Endothelial cell of umbilical vein (primary cell): Measurements from ENCODE around the gene TRMT1. TPM values are rescaled to one million over a fixed set of nuclear protein-coding genes. Genes with fewer than 3 reads are reported as not detected.
A peak's percentile ranks its signal among the peaks of the same experiment; 100 is the strongest.

Experiments
- BruUV-seq: library from RNA; stranded (reverse); fragments of 400-500 nt; replicated peaks from 2 replicates; lab custom pipeline; 2021; lab: Mats Ljungman, UMichigan
- CTCF ChIA-PET: fragments of 300-600, 350-600 bp; sonication (Branson Sonifier 250); formaldehyde crosslinking; loops from one replicate; lab custom pipeline; 2021; ENCODE audit warnings: antibody characterized with exemption, inconsistent platforms; lab: Charles Lee
- POLR2A ChIA-PET: fragments of 300-600, 350-600 bp; sonication (Branson Sonifier 250); formaldehyde crosslinking; loops from one replicate; lab custom pipeline; 2021; ENCODE audit warnings: antibody characterized with exemption, inconsistent platforms; lab: Charles Lee
- DNase-seq: peaks from one replicate; pipeline ENCODE4 v3.0.0-alpha.2; 2011; ENCODE audit warnings: low read depth, low spot score
- FAIRE-seq: peaks from 2 replicates; lab custom pipeline; 2011; peaks lifted over from hg19 to GRCh38; lab: Jason Lieb, UNC
- H2AFZ ChIP-seq: 2 replicates; pipeline ENCODE4 v1.6.0; 2012; ENCODE audit warnings: low read depth, low read length, control low read depth, inconsistent platforms
- H3K27ac ChIP-seq: 2 replicates; pipeline ENCODE4 v1.5.1; 2011; ENCODE audit warnings: low read depth, mild to moderate bottlenecking, control low read depth, low read length, moderate library complexity; ENCODE audit not compliant: insufficient read depth
- H3K27me3 ChIP-seq, 2 experiments: 2 replicates each; pipeline versions ENCODE4 v1.6.0 to v1.6.1; 2011; ENCODE audit warnings: low read length in 2 of 2, mixed read lengths in 1 of 2; ENCODE audit not compliant: control insufficient read depth in 2 of 2, insufficient read depth in 2 of 2
- H3K36me3 ChIP-seq, 2 experiments: 2 replicates in 1 of 2; 3 replicates in 1 of 2; pipeline ENCODE4 v1.5.1; 2011; ENCODE audit warnings: low read length in 2 of 2, mild to moderate bottlenecking in 1 of 2, moderate library complexity in 1 of 2; ENCODE audit not compliant: control insufficient read depth in 2 of 2, insufficient read depth in 2 of 2; ENCODE audit errors: extremely low read depth in 1 of 2
- H3K4me1 ChIP-seq: 3 replicates; pipeline ENCODE4 v1.5.1; 2011; ENCODE audit warnings: mild to moderate bottlenecking, low read length; ENCODE audit not compliant: control insufficient read depth, insufficient read depth; ENCODE audit errors: extremely low read depth
- H3K4me2 ChIP-seq: 2 replicates; pipeline ENCODE4 v1.6.1; 2011; ENCODE audit warnings: low read length, control low read depth, mixed read lengths; ENCODE audit not compliant: insufficient read depth
- H3K4me3 ChIP-seq, 3 experiments: fragments of 200-600 bp in 1 of 3; sonication (generic), shearing (Covaris generic) in 1 of 3; replicated peaks in 1 of 3; 2 replicates each; pipeline ENCODE4 v1.5.1; 2011 to 2016; ENCODE audit warnings: control low read depth in 3 of 3, low read length in 3 of 3, mild to moderate bottlenecking in 2 of 3, inconsistent platforms in 1 of 3, low read depth in 1 of 3, moderate library complexity in 1 of 3; ENCODE audit not compliant: insufficient read depth in 1 of 3
- H3K79me2 ChIP-seq: 2 replicates; pipeline ENCODE4 v1.6.0; 2012; ENCODE audit warnings: low read length, inconsistent platforms; ENCODE audit not compliant: control insufficient read depth, insufficient read depth
- H3K9ac ChIP-seq: replicated peaks from 2 replicates; pipeline ENCODE3; 2011; ENCODE audit warnings: low read length, control low read depth; ENCODE audit not compliant: insufficient read depth; ENCODE audit errors: extremely low read depth
- H3K9me1 ChIP-seq: replicated peaks from 3 replicates; pipeline ENCODE4 v1.6.0; 2011; ENCODE audit warnings: mild to moderate bottlenecking, low read length; ENCODE audit not compliant: control insufficient read depth, insufficient read depth; ENCODE audit errors: extremely low read depth
- H3K9me3 ChIP-seq: replicated peaks from 2 replicates; pipeline ENCODE4 v1.5.1; 2012; ENCODE audit warnings: low read length, inconsistent platforms; ENCODE audit not compliant: control insufficient read depth, insufficient read depth
- H4K20me1 ChIP-seq: replicated peaks from 2 replicates; pipeline ENCODE3; 2011; ENCODE audit warnings: mild to moderate bottlenecking, low read length; ENCODE audit not compliant: control insufficient read depth, insufficient read depth; ENCODE audit errors: extremely low read depth
- CTCF ChIP-seq, 2 donors: IDR thresholded peaks; 1 replicate in 1 of 2; 2 replicates in 1 of 2; pipeline ENCODE4 v1.5.1; 2011; ENCODE audit warnings: low read length in 2 of 2, mild to moderate bottlenecking in 2 of 2, moderate library complexity in 2 of 2, control low read depth in 1 of 2, inconsistent platforms in 1 of 2, low read depth in 1 of 2; ENCODE audit not compliant: insufficient read depth in 1 of 2; ENCODE audit errors: extremely low read depth in 1 of 2
- JUN ChIP-seq: IDR thresholded peaks from 2 replicates; pipeline ENCODE4 v1.6.1; 2011; ENCODE audit warnings: borderline replicate concordance, low read depth; ENCODE audit not compliant: insufficient read length, insufficient read depth
- POLR2AphosphoS5 ChIP-seq: IDR thresholded peaks from 2 replicates; pipeline ENCODE4 v1.6.1; 2012; ENCODE audit warnings: low read depth, mild to moderate bottlenecking, control low read depth, low read length, moderate library complexity; ENCODE audit not compliant: insufficient read depth
- dilution Hi-C: fragments of 300-500 bp; cut with MboI; formaldehyde crosslinking; loops from one replicate; pipeline ENCODE4 v1.15.0; 2019; ENCODE audit warnings: low sequenced_read_pairs; ENCODE audit not compliant: extremely low pct_ligation_motif_present
- intact Hi-C: fragments of 100-400 bp; cut with micrococcal nuclease; formaldehyde crosslinking; loops from one replicate; pipeline ENCODE4 v1.10.0; 2022
- polyA plus RNA-seq, 4 experiments: library from polyadenylated mRNA; depleted of rRNA in 3 of 4; stranded (reverse) in 3 of 4; unstranded in 1 of 4; fragments of >200 nt; gene quantifications; 2 replicates each; pipeline versions ENCODE4 v1.2.1 to v1.2.3, GENCODE V29; 2011 to 2012; ENCODE audit warnings: missing spikeins in 1 of 4
- total RNA-seq: library from RNA; stranded (reverse); gene quantifications from 2 replicates; pipeline ENCODE4 v1.2.3, GENCODE V29; 2021

TRMT1 gene
- total and polyA plus RNA-seq, 2 donors (not counting 3 experiments of a cell fraction or from before 2014, with no cell fraction given) = 46.3 to 53.0 TPM

- ChIA-PET POLR2A (no interaction called here), CTCF (interaction anchor here (1.4 to 8.5 kb wide), 3 partner anchors 28 to 109 kb away, joined by 3 to 543 read pairs (median 9); no protein-coding TSS in a partner anchor)
- H3K79me2 ChIP-seq = no peaks in the 10 kb centered on the region
- TF ChIP-seq POLR2AphosphoS5 = no peak
- no peak for TF ChIP-seq JUN
- TF ChIP-seq CTCF (IDR thresholded peaks at IDR 0.05; ENCODE audit: extremely low read depth in 1 of 2, insufficient read depth in 1 of 2, low read depth in 1 of 2, low read length in 2 of 2) = peak; percentile 40 to 45
- DNase-seq (no peak), FAIRE-seq (no peak)
- H3K4me1 ChIP-seq = peaks cover 16% of the 10 kb centered on the region
- H3K4me2 ChIP-seq = no peak overlapping the region
- H2AFZ ChIP-seq = no peak overlapping the region
- no peak overlapping the region for H3K4me3 ChIP-seq
- dilution Hi-C loops = no loop called here
- no peak overlapping the region for H3K27ac ChIP-seq
- no peak overlapping the region for H3K9ac ChIP-seq
- intact Hi-C loops = no loop called here
- H3K9me3 ChIP-seq = no peaks in the 10 kb centered on the region
- no TSS peak for BruUV-seq
- no peaks in the 10 kb centered on the region for H3K27me3 ChIP-seq
- H4K20me1 ChIP-seq = no peaks in the 10 kb centered on the region
- no peaks in the 10 kb centered on the region for H3K36me3 ChIP-seq
- no peaks in the 10 kb centered on the region for H3K9me1 ChIP-seq
Observed at GRCh38 chr19:13089139-13089856, 27.2 kb downstream of the TRMT1 start.
